IPS-11a (cell line): ENCODE data around the gene ATP5F1E.
A peak's percentile ranks its signal among the peaks of the same experiment; 100 is the strongest.

Experiments
- H3K4me3 ChIP-seq: one replicate; pipeline ENCODE4 v1.5.1; 2013; ENCODE audit warnings: low read depth, low read length, control low read depth

The ATP5F1E gene

GRCh38 chr20:59032023-59032712 is at the start of gene ATP5F1E:
Gene ATP5F1E (minus strand): TSS chr20:59032335. CDS start chr20:59032251, 84 bp downstream.
- H3K4me3 ChIP-seq: peak within 1 kb of the TSS; percentile 89

- H3K4me3 ChIP-seq: no peak overlapping the region
These were observed 48.9 kb upstream of the ATP5F1E start for GRCh38 chr20:59081036-59081435.

GRCh38 chr20:59078231-59078630 is 46.1 kb upstream of the ATP5F1E start:
- H3K4me3 ChIP-seq: no peak overlapping the region

- no peak overlapping the region for H3K4me3 ChIP-seq
These were observed 45.6 kb upstream of the ATP5F1E start for GRCh38 chr20:59077705-59078104.

GRCh38 chr20:59075934-59076508 is 43.9 kb upstream of the ATP5F1E start:
- H3K4me3 ChIP-seq: no peak overlapping the region

GRCh38 chr20:59074456-59074855 is 42.3 kb upstream of the ATP5F1E start:
- no peak overlapping the region for H3K4me3 ChIP-seq

GRCh38 chr20:59073582-59073981 is 41.4 kb upstream of the ATP5F1E start:
- no peak overlapping the region for H3K4me3 ChIP-seq

- H3K4me3 ChIP-seq: no peak overlapping the region
These were observed 39.1 kb upstream of the ATP5F1E start for GRCh38 chr20:59071216-59071615.

GRCh38 chr20:59069026-59069425 is 36.9 kb upstream of the ATP5F1E start:
- no peak overlapping the region for H3K4me3 ChIP-seq

GRCh38 chr20:59068534-59068933 is 36.4 kb upstream of the ATP5F1E start:
- no peak overlapping the region for H3K4me3 ChIP-seq

GRCh38 chr20:59064214-59064722 is 32.1 kb upstream of the ATP5F1E start:
- no peak overlapping the region for H3K4me3 ChIP-seq

GRCh38 chr20:59063358-59064213 is 31.5 kb upstream of the ATP5F1E start:
- H3K4me3 ChIP-seq: no peak overlapping the region

- H3K4me3 ChIP-seq: no peak overlapping the region
These were observed 29.9 kb upstream of the ATP5F1E start for GRCh38 chr20:59062081-59062480.

- H3K4me3 ChIP-seq: no peak overlapping the region
These were observed 23.2 kb upstream of the ATP5F1E start for GRCh38 chr20:59055302-59055701.

- no peak overlapping the region for H3K4me3 ChIP-seq
These were observed 19.6 kb upstream of the ATP5F1E start for GRCh38 chr20:59051666-59052185.

- H3K4me3 ChIP-seq: no peak overlapping the region
These were observed 18.3 kb upstream of the ATP5F1E start for GRCh38 chr20:59050437-59050836.

- no peak overlapping the region for H3K4me3 ChIP-seq
These were observed 16.5 kb upstream of the ATP5F1E start for GRCh38 chr20:59048681-59049030.

GRCh38 chr20:59047938-59048680 is 16.0 kb upstream of the ATP5F1E start:
- no peak overlapping the region for H3K4me3 ChIP-seq

- no peak overlapping the region for H3K4me3 ChIP-seq
These were observed 14.7 kb upstream of the ATP5F1E start for GRCh38 chr20:59046862-59047261.

- H3K4me3 ChIP-seq: no peak overlapping the region
These were observed 12.7 kb upstream of the ATP5F1E start for GRCh38 chr20:59044796-59045195.

GRCh38 chr20:59044295-59044694 is 12.2 kb upstream of the ATP5F1E start:
- no peak overlapping the region for H3K4me3 ChIP-seq
